Measurements from ENCODE around the gene HSF5.
"Not testable (repeated sequence)": the region's sequence is repeated elsewhere in the genome, so short reads cannot be mapped to it uniquely, and the experiment has no call there.

Gene HSF5

DNA sequence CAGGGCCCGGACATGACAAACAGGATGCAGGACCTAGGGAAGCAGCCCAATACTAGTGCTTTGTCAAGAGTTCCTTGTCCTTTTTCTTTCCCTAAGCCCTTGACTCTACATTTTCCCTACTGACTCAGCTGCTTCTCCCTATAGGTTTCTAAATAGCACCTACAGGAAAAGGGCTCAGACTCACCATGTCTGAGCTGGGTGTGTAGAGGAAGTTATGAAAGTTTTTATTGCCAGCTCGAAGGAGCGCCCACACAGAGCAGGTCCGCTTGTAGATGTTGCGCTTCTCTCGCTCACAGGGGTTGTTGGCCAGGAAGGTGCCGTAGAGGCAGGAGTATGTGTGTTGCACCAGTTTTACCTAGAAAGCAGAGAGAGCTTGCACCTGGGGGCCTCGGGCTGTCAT is 15.7 kb upstream of the HSF5 start:
- Histone ChIP-seq H3K27ac (no peak overlapping the region), H3K36me3 (ENCODE audit: insufficient read depth, low read length) (peaks cover 63% of the 10 kb centered on the region), H3K9me3 (ENCODE audit: low read depth, low read length) (no peaks in the 10 kb centered on the region), H3K9ac (ENCODE audit: insufficient read length) (no peak overlapping the region), H3K4me3 (no peak overlapping the region)
- no peak for TF ChIP-seq POLR2AphosphoS5 (IDR thresholded peaks at IDR 0.05; ENCODE audit: borderline replicate concordance, low read depth, low read length)
- no peak for TF ChIP-seq EZH2 (IDR thresholded peaks at IDR 0.05)
- TF ChIP-seq FOXP2 (optimal IDR thresholded peaks at IDR 0.05; ENCODE audit: control extremely low read depth, extremely low read length, insufficient read depth): no peak
- DNase-seq (ENCODE audit: low read depth, low spot score): no peak

DNA sequence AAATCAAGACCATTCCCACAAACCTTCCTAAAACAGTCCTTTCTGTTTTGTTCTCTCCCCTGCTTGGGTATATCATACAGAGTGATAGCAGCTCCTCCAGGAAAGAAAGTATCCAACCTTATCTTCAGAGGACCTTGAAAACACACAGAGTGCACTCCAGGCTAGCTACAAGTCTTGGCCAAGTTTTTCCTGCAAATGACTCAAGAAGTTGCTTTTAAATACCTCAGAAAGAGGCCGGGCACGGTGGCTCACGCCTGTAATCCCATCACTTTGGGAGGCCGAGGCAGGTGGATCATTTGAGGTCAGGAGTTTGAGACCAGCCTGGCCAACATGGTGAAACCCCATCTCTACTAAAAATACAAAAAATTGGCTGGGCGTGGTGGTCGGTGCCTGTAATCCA is 14.9 kb upstream of the HSF5 start:
- not testable (repeated sequence) for H3K9me3 ChIP-seq (ENCODE audit: low read depth, low read length)

GRCh38 chr17:58501451-58501850 is 13.2 kb upstream of the HSF5 start:
- no peak overlapping the region for H3K9ac ChIP-seq (ENCODE audit: insufficient read length)
- DNase-seq (ENCODE audit: low read depth, low spot score): no peak
- H3K4me3 ChIP-seq: no peak overlapping the region
- no peaks in the 10 kb centered on the region for H3K9me3 ChIP-seq (ENCODE audit: low read depth, low read length)
- no peak overlapping the region for H3K27ac ChIP-seq
- TF ChIP-seq EZH2 (IDR thresholded peaks at IDR 0.05) (no peak), POLR2AphosphoS5 (IDR thresholded peaks at IDR 0.05; ENCODE audit: borderline replicate concordance, low read depth, low read length) (no peak), FOXP2 (optimal IDR thresholded peaks at IDR 0.05; ENCODE audit: control extremely low read depth, extremely low read length, insufficient read depth) (no peak)
- H3K36me3 ChIP-seq (ENCODE audit: insufficient read depth, low read length): peaks cover 56% of the 10 kb centered on the region

More for the DNA sequence above, 14.9 kb upstream of the HSF5 start:
- H3K27ac ChIP-seq; H3K9ac ChIP-seq (ENCODE audit: insufficient read length); H3K4me3 ChIP-seq; DNase-seq (ENCODE audit: low read depth, low spot score): not testable (repeated sequence)
- peaks cover 62% of the 10 kb centered on the region for H3K36me3 ChIP-seq (ENCODE audit: insufficient read depth, low read length)

GRCh38 chr17:58498177-58498828 is 10.1 kb upstream of the HSF5 start:
- no peak for TF ChIP-seq FOXP2 (optimal IDR thresholded peaks at IDR 0.05; ENCODE audit: control extremely low read depth, extremely low read length, insufficient read depth)
- TF ChIP-seq POLR2AphosphoS5 (IDR thresholded peaks at IDR 0.05; ENCODE audit: borderline replicate concordance, low read depth, low read length): no peak
- no peak for TF ChIP-seq EZH2 (IDR thresholded peaks at IDR 0.05)
- Histone ChIP-seq H3K36me3 (ENCODE audit: insufficient read depth, low read length) (peaks cover 64% of the 10 kb centered on the region), H3K4me3 (no peak overlapping the region), H3K9ac (ENCODE audit: insufficient read length) (no peak overlapping the region), H3K9me3 (ENCODE audit: low read depth, low read length) (no peaks in the 10 kb centered on the region), H3K27ac (no peak overlapping the region)
- DNase-seq (ENCODE audit: low read depth, low spot score): no peak

GRCh38 chr17:58493506-58493905 is 5.3 kb upstream of the HSF5 start:
- Histone ChIP-seq H3K9me3 (ENCODE audit: low read depth, low read length) (no peaks in the 10 kb centered on the region), H3K36me3 (ENCODE audit: insufficient read depth, low read length) (peaks cover 76% of the 10 kb centered on the region), H3K27ac (no peak overlapping the region), H3K4me3 (no peak overlapping the region), H3K9ac (ENCODE audit: insufficient read length) (no peak overlapping the region)
- no peak for DNase-seq (ENCODE audit: low read depth, low spot score)
- TF ChIP-seq POLR2AphosphoS5 (IDR thresholded peaks at IDR 0.05; ENCODE audit: borderline replicate concordance, low read depth, low read length) (no peak), FOXP2 (optimal IDR thresholded peaks at IDR 0.05; ENCODE audit: control extremely low read depth, extremely low read length, insufficient read depth) (no peak), EZH2 (IDR thresholded peaks at IDR 0.05) (no peak)

DNA sequence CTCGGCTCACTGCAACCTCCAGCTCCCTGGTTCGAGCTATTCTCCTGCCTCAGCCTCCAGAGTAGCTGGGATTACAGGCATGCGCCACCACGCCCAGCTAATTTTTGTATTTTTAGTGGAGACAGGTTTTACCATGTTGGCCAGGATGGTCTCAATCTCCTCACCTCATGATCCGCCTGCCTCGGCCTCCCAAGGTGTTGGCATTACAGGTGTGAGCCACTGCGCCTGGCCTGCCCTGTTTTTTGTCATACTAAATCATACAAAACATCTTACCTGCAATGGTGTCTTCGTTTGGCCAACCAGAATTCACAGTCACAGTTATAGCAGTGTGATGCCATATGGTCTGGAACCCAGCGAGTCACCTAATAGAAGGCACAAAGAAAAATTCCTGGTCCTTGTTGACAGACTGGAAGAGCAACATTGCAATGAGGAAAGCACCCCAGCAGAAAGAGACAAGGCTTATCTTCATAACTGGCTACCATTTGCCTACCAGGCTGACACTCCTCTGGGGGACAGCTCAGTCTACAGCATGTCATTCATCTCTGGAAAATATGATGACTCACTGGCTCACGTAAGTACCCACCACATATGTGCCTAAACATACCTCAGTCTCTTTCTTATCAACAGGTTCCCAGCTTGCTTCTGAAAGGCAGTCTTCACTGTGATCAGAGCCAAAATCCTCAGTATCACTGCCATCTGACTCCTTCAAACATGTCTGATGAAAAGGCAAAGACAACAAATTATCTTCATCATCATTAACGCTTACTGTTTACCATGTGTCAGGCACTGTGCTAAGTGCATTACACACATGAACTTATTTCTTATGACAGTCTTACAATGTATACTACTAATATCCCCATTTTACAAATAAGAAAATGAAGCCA is 4.3 kb upstream of the HSF5 start:
- DNase-seq (ENCODE audit: low read depth, low spot score): no peak

GRCh38 chr17:58491510-58492045 is 3.4 kb upstream of the HSF5 start:
- no peak for DNase-seq (ENCODE audit: low read depth, low spot score)
- TF ChIP-seq EZH2 (IDR thresholded peaks at IDR 0.05) (no peak), POLR2AphosphoS5 (IDR thresholded peaks at IDR 0.05; ENCODE audit: borderline replicate concordance, low read depth, low read length) (no peak), FOXP2 (optimal IDR thresholded peaks at IDR 0.05; ENCODE audit: control extremely low read depth, extremely low read length, insufficient read depth) (no peak)
- no peak overlapping the region for H3K4me3 ChIP-seq
- H3K36me3 ChIP-seq (ENCODE audit: insufficient read depth, low read length): peaks cover 65% of the 10 kb centered on the region
- no peak overlapping the region for H3K9ac ChIP-seq (ENCODE audit: insufficient read length)
- H3K9me3 ChIP-seq (ENCODE audit: low read depth, low read length): no peaks in the 10 kb centered on the region
- no peak overlapping the region for H3K27ac ChIP-seq

More for the DNA sequence above, 4.3 kb upstream of the HSF5 start:
- no peak for TF ChIP-seq FOXP2 (optimal IDR thresholded peaks at IDR 0.05; ENCODE audit: control extremely low read depth, extremely low read length, insufficient read depth)
- no peak for TF ChIP-seq POLR2AphosphoS5 (IDR thresholded peaks at IDR 0.05; ENCODE audit: borderline replicate concordance, low read depth, low read length)
- no peak for TF ChIP-seq EZH2 (IDR thresholded peaks at IDR 0.05)
- Histone ChIP-seq H3K4me3 (no peak overlapping the region), H3K9ac (ENCODE audit: insufficient read length) (no peak overlapping the region), H3K9me3 (ENCODE audit: low read depth, low read length) (no peaks in the 10 kb centered on the region), H3K27ac (no peak overlapping the region), H3K36me3 (ENCODE audit: insufficient read depth, low read length) (peaks cover 72% of the 10 kb centered on the region)

DNA sequence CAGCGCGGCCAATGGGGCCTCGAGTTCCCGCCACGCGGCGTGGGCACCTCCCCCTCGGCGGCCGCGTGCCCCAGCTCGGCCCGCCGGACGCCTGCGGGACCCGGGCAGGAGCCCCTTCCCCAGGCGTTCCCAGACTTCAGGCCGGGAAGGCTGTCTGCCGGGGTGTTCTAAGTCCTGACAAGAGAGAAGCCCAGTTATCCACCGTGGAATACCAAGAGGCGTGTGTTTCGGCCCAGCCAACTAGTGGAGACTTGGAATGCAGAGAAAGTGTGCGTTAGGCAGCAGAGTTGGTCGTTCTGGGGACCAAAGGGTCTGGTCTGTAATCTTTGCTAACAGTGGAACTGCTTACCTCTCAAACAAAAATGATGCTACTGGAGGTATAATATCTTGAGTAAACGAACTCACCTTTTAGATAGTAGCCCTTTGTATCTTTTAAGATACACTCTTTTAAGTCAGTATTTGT is 251 bp upstream of the HSF5 start:
- DNase-seq (ENCODE audit: low read depth, low spot score): no peak
- TF ChIP-seq FOXP2 (optimal IDR thresholded peaks at IDR 0.05; ENCODE audit: control extremely low read depth, extremely low read length, insufficient read depth) (no peak), EZH2 (IDR thresholded peaks at IDR 0.05) (no peak), POLR2AphosphoS5 (IDR thresholded peaks at IDR 0.05; ENCODE audit: borderline replicate concordance, low read depth, low read length) (no peak)
- no peak overlapping the region for H3K9ac ChIP-seq (ENCODE audit: insufficient read length)
- no peaks in the 10 kb centered on the region for H3K9me3 ChIP-seq (ENCODE audit: low read depth, low read length)
- no peak overlapping the region for H3K27ac ChIP-seq
- H3K36me3 ChIP-seq (ENCODE audit: insufficient read depth, low read length): peaks cover 36% of the 10 kb centered on the region
- H3K4me3 ChIP-seq: no peak overlapping the region

All from SK-N-MC (cell line).